GM18499 (cell line): ENCODE data around the gene ARHGEF38.
"Not testable (repeated sequence)": the region's sequence is repeated elsewhere in the genome, so short reads cannot be mapped to it uniquely, and the experiment has no call there.

Source experiments
- ATAC-seq: cut with Tn5 transposase; IDR thresholded peaks from one replicate; pipeline ENCODE4 v1.9.1; 2021; ENCODE audit warnings: moderate number of reproducible peaks; ENCODE audit not compliant: insufficient read depth, unreplicated experiment

Gene ARHGEF38

GRCh38 chr4:105708181-105709080, 156.0 kb downstream of the ARHGEF38 start, which contains the start of the genes GSTCD and INTS12:
TSS of gene GSTCD (plus strand) at chr4:105708784. CDS start at chr4:105717614, 8,830 bp downstream.
TSS of gene INTS12 (minus strand) at chr4:105708689. CDS start at chr4:105700005, 8,684 bp downstream.
- ATAC-seq: peak; percentile 66

- ATAC-seq: peak; percentile 14
Observed at GRCh38 chr4:105709081-105709450, 156.6 kb downstream of the ARHGEF38 start.

- no peak for ATAC-seq
Observed at GRCh38 chr4:105710012-105710600, 157.7 kb downstream of the ARHGEF38 start.

GRCh38 chr4:105710678-105711077, 158.3 kb downstream of the ARHGEF38 start:
- ATAC-seq: no peak

- no peak for ATAC-seq
Observed at GRCh38 chr4:105712766-105713165, 160.3 kb downstream of the ARHGEF38 start.

- ATAC-seq: no peak
Observed at GRCh38 chr4:105714071-105714521, 161.7 kb downstream of the ARHGEF38 start.

GRCh38 chr4:105714932-105715331, 162.5 kb downstream of the ARHGEF38 start:
- no peak for ATAC-seq

- ATAC-seq: no peak
Observed at GRCh38 chr4:105715692-105716278, 163.4 kb downstream of the ARHGEF38 start.

GRCh38 chr4:105719204-105719603, 166.8 kb downstream of the ARHGEF38 start:
- ATAC-seq: no peak

- no peak for ATAC-seq
Observed at GRCh38 chr4:105725623-105726022, 173.2 kb downstream of the ARHGEF38 start.

GRCh38 chr4:105729895-105730294, 177.5 kb downstream of the ARHGEF38 start:
- not testable (repeated sequence) for ATAC-seq
